ENCODE measurements around the gene ZBTB9. TPM values are rescaled to one million over a fixed set of nuclear protein-coding genes. Genes with fewer than 3 reads are reported as not detected.

The ZBTB9 gene
- total and polyA plus RNA-seq, 2 experiments from 2014 or later, result 5.0 to 5.1 TPM

DNA sequence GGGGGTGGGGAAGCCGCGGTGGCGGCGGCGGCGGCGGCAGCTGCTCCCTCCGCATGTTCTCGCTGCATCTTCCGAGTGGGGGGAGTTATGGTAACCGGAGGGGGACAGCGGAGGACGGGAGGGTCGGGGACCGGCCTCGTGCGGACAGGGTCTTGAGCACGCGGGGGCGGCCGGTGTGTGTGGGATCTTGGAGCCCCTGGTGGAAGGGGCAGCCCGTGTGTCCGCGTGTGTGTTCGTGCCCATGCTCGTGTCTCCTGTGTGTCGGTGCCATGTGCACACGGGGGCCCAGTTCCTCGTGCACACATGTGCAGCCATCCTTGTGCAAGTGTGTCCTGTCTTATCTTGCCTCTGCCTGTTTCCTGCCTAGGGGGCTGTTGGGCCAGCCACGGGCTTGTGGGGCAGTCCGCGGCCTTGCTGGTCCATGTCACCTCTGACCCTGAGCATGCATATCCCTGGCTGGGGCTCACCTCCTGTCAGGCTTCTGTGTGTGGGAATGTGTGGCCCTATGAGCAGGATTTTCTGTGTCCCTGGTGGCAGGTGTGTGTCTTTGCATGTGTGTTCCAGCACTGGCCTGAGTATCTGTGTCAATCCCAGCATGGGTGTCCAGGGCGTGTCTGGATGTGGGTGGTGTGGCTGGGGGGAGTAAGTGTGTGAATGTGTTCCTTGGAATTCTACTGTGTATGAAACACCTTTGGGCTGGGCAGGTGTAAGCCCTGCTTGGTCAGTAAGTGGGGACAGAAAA, 26.0 kb upstream of the ZBTB9 start:
- DNase-seq (ENCODE audit: low spot score), result peak; percentile 67
- no peaks in the 10 kb centered on the region for H3K36me3 ChIP-seq (replicated peaks; ENCODE audit: insufficient read depth, low read depth)
- H3K4me1 ChIP-seq (ENCODE audit: insufficient read depth), result peaks cover 45% of the 10 kb centered on the region
- 18% methylated on average over 14 of the region's 33 CpGs for WGBS (ENCODE audit: low lambda C conversion rate, missing lambda C conversion rate)
- TF ChIP-seq, protein P1, sequence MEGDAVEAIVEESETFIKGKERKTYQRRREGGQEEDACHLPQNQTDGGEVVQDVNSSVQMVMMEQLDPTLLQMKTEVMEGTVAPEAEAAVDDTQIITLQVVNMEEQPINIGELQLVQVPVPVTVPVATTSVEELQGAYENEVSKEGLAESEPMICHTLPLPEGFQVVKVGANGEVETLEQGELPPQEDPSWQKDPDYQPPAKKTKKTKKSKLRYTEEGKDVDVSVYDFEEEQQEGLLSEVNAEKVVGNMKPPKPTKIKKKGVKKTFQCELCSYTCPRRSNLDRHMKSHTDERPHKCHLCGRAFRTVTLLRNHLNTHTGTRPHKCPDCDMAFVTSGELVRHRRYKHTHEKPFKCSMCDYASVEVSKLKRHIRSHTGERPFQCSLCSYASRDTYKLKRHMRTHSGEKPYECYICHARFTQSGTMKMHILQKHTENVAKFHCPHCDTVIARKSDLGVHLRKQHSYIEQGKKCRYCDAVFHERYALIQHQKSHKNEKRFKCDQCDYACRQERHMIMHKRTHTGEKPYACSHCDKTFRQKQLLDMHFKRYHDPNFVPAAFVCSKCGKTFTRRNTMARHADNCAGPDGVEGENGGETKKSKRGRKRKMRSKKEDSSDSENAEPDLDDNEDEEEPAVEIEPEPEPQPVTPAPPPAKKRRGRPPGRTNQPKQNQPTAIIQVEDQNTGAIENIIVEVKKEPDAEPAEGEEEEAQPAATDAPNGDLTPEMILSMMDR (IDR thresholded peaks at IDR 0.05; ENCODE audit: poor library complexity), result no peak
- TF ChIP-seq EZH2 (IDR thresholded peaks at IDR 0.05; ENCODE audit: borderline replicate concordance), result no peak
- no peak for TF ChIP-seq EZH2phosphoT487 (IDR thresholded peaks at IDR 0.05; ENCODE audit: low read depth, severe bottlenecking, unreplicated experiment)
- H3K79me2 ChIP-seq, result peaks cover 54% of the 10 kb centered on the region
- peak overlapping the region; percentile 91 for H3K4me2 ChIP-seq
- no peak overlapping the region for H2AFZ ChIP-seq
- H3K9me2 ChIP-seq (replicated peaks; ENCODE audit: insufficient read depth), result no peaks in the 10 kb centered on the region
- H3K9me3 ChIP-seq (ENCODE audit: low read depth), result no peaks in the 10 kb centered on the region
- H3K27me3 ChIP-seq, result no peaks in the 10 kb centered on the region
- peak overlapping the region; percentile 72 for H3K27ac ChIP-seq
- H3K4me3 ChIP-seq, result peak overlapping the region; percentile 47
- H4K20me1 ChIP-seq (ENCODE audit: insufficient read depth, poor library complexity, severe bottlenecking), result no peaks in the 10 kb centered on the region

DNA sequence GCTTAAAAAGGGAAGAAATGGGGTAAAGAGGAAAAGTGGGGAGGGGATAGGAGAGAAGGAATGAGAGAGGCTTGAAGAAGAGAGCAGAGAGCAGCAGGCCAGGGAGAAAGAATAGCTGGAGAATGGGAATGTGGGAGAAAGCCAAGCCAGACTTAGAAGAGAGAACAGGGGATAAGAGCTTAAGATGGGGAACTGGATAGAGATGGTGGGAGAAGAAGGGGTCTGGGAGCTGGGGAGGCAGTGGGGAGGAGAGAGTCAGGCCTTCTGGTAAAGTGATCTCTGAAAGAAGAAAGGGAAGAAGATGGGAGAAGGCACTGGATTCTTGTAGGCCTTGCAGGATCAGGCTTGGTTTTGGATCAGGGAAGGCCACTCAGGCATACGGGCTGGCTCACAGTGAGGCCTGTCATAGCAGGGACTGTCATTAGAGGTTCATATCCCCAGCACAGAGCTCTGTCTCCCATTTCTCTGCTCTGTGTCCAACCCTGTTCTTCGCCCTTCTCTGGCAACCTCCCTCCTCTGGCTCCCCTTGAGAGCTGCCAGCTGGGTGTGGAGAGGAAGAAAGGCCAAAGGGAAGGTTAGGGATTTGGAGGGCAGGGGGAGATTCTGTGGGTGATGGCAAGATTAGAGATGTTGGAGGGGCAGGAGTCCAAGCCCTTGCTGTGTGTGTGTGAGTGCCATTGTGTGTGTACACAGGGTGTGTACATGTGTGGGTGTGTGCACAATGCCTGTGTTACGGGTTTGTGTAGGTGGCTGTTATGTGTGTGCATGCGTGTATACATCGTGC, 25.2 kb upstream of the ZBTB9 start:
- Histone ChIP-seq H3K9me2 (replicated peaks; ENCODE audit: insufficient read depth) (no peaks in the 10 kb centered on the region), H3K36me3 (replicated peaks; ENCODE audit: insufficient read depth, low read depth) (no peaks in the 10 kb centered on the region), H3K4me3 (no peak overlapping the region), H2AFZ (no peak overlapping the region), H3K27ac (peak overlapping the region; percentile 72), H3K79me2 (peaks cover 50% of the 10 kb centered on the region), H3K4me2 (peak overlapping the region; percentile 91), H4K20me1 (ENCODE audit: insufficient read depth, poor library complexity, severe bottlenecking) (no peaks in the 10 kb centered on the region), H3K4me1 (ENCODE audit: insufficient read depth) (peaks cover 51% of the 10 kb centered on the region), H3K27me3 (no peaks in the 10 kb centered on the region), H3K9me3 (ENCODE audit: low read depth) (no peaks in the 10 kb centered on the region)
- WGBS (ENCODE audit: low lambda C conversion rate, missing lambda C conversion rate), result 81% methylated on average over 5 of the region's 5 CpGs
- no peak for DNase-seq (ENCODE audit: low spot score)
- TF ChIP-seq EZH2phosphoT487 (IDR thresholded peaks at IDR 0.05; ENCODE audit: low read depth, severe bottlenecking, unreplicated experiment) (no peak), EZH2 (IDR thresholded peaks at IDR 0.05; ENCODE audit: borderline replicate concordance) (no peak)
- TF ChIP-seq, protein P1 (IDR thresholded peaks at IDR 0.05; ENCODE audit: poor library complexity), result no peak

DNA sequence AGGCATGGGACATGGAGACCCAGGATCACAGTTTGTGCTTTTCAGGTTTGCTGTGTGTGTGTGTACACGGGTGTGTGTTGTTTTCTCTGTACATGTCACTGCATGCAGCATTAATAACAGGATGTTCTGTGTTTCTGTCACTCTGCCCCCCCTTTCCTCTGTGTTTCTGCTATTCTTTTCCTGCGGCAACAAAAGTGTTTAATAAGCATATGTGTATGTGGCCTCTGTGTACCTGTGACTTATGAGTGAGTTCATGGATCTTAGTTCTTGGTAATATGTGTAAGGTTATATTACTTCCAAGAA, 24.7 kb upstream of the ZBTB9 start:
- 76% methylated on average over 2 of the region's 2 CpGs for WGBS (ENCODE audit: low lambda C conversion rate, missing lambda C conversion rate)
- Histone ChIP-seq H4K20me1 (ENCODE audit: insufficient read depth, poor library complexity, severe bottlenecking) (no peaks in the 10 kb centered on the region), H2AFZ (no peak overlapping the region), H3K4me2 (no peak overlapping the region), H3K4me1 (ENCODE audit: insufficient read depth) (peaks cover 47% of the 10 kb centered on the region), H3K9me2 (replicated peaks; ENCODE audit: insufficient read depth) (no peaks in the 10 kb centered on the region), H3K27me3 (no peaks in the 10 kb centered on the region), H3K4me3 (no peak overlapping the region), H3K27ac (no peak overlapping the region), H3K79me2 (peaks cover 48% of the 10 kb centered on the region), H3K36me3 (replicated peaks; ENCODE audit: insufficient read depth, low read depth) (no peaks in the 10 kb centered on the region), H3K9me3 (ENCODE audit: low read depth) (no peaks in the 10 kb centered on the region)
- no peak for TF ChIP-seq EZH2phosphoT487 (IDR thresholded peaks at IDR 0.05; ENCODE audit: low read depth, severe bottlenecking, unreplicated experiment)
- DNase-seq (ENCODE audit: low spot score), result no peak

DNA sequence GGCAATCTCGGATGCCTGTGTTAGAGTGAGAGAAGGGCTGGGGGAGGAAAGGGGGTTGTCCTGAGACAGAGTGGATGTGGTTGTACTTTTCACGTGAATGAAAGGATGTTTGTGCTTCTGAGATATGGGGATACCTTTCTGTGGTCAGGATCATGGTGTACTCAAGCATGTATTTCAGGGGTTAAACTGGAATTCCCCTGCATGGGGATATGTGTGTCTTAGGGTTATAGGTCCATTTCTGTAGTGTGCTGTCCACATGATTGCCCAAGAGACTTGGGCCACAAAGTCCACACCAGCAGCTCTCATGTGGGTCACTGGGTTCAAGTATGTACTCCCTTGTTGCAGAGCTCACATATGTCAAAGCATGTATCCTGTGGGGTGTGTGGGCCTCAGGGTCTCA, 24.0 kb upstream of the ZBTB9 start:
- no peaks in the 10 kb centered on the region for H3K9me3 ChIP-seq (ENCODE audit: low read depth)
- peaks cover 48% of the 10 kb centered on the region for H3K79me2 ChIP-seq
- no peak overlapping the region for H3K4me3 ChIP-seq
- DNase-seq (ENCODE audit: low spot score), result no peak
- peak overlapping the region; percentile 10 for H3K4me2 ChIP-seq
- peaks cover 43% of the 10 kb centered on the region for H3K4me1 ChIP-seq (ENCODE audit: insufficient read depth)
- WGBS (ENCODE audit: low lambda C conversion rate, missing lambda C conversion rate), result 65% methylated on average over 2 of the region's 2 CpGs
- H3K27me3 ChIP-seq, result no peaks in the 10 kb centered on the region
- H2AFZ ChIP-seq, result no peak overlapping the region
- peak overlapping the region; percentile 26 for H3K27ac ChIP-seq
- H4K20me1 ChIP-seq (ENCODE audit: insufficient read depth, poor library complexity, severe bottlenecking), result no peaks in the 10 kb centered on the region
- no peaks in the 10 kb centered on the region for H3K36me3 ChIP-seq (replicated peaks; ENCODE audit: insufficient read depth, low read depth)
- TF ChIP-seq, protein P1 (IDR thresholded peaks at IDR 0.05; ENCODE audit: poor library complexity), result no peak
- no peak for TF ChIP-seq EZH2 (IDR thresholded peaks at IDR 0.05; ENCODE audit: borderline replicate concordance)
- no peak for TF ChIP-seq EZH2phosphoT487 (IDR thresholded peaks at IDR 0.05; ENCODE audit: low read depth, severe bottlenecking, unreplicated experiment)
- H3K9me2 ChIP-seq (replicated peaks; ENCODE audit: insufficient read depth), result no peaks in the 10 kb centered on the region
